PC-9 (cell line): ENCODE measurements around the gene POLR2F. TPM values are rescaled to one million over a fixed set of nuclear protein-coding genes. Genes with fewer than 3 reads are reported as not detected.

Experiments used
- BruUV-seq: library from RNA; stranded (reverse); fragments of 400-500 nt; replicated peaks from 2 replicates; lab custom pipeline; 2021; lab: Mats Ljungman, UMichigan
- CTCF ChIA-PET: fragments of 300-600 bp; sonication (Branson Sonifier 250); formaldehyde crosslinking; loops from one replicate; lab custom pipeline; 2022; ENCODE audit warnings: antibody characterized with exemption; lab: Charles Lee
- POLR2A ChIA-PET: fragments of 300-600 bp; sonication (Branson Sonifier 250); formaldehyde crosslinking; loops from one replicate; lab custom pipeline; 2022; ENCODE audit warnings: antibody characterized with exemption; ENCODE audit not compliant: unreplicated experiment; lab: Charles Lee
- DNase-seq, 2 experiments: peaks; one replicate each; pipeline versions ENCODE4 v3.0.0 to v3.0.0-alpha.2; 2015 to 2022; ENCODE audit warnings: mixed read lengths in 1 of 2
- H2AFZ ChIP-seq: fragments of 200-600 bp; sonication (generic); 2 replicates; pipeline ENCODE4 v1.8.1; 2017; ENCODE audit warnings: antibody characterized with exemption
- H3F3A ChIP-seq: fragments of 200-600 bp; sonication (generic); 2 replicates; pipeline ENCODE4 v1.8.1; 2017; ENCODE audit warnings: antibody characterized with exemption, mild to moderate bottlenecking, low read depth; ENCODE audit not compliant: insufficient read depth
- H3K27ac ChIP-seq: fragments of 200-600 bp; sonication (generic); 2 replicates; pipeline ENCODE4 v1.6.1; 2016; ENCODE audit warnings: mixed run types
- H3K27me3 ChIP-seq: fragments of 200-600 bp; sonication (generic); 2 replicates; pipeline ENCODE4 v1.6.1; 2016; ENCODE audit warnings: low read depth, mixed run types; ENCODE audit not compliant: insufficient read depth
- H3K36me3 ChIP-seq: fragments of 200-600 bp; sonication (generic); 2 replicates; pipeline ENCODE4 v1.6.1; 2016; ENCODE audit warnings: low read depth, mixed run types
- H3K4me1 ChIP-seq: fragments of 200-600 bp; sonication (generic); replicated peaks from 2 replicates; pipeline ENCODE4 v1.6.1; 2016; ENCODE audit warnings: mixed run types; ENCODE audit not compliant: insufficient read depth
- H3K4me2 ChIP-seq: fragments of 200-600 bp; sonication (generic); 2 replicates; pipeline ENCODE4 v1.6.1; 2017; ENCODE audit warnings: mixed run types
- H3K4me3 ChIP-seq: fragments of 200-600 bp; sonication (generic); 2 replicates; pipeline ENCODE4 v1.6.1; 2016; ENCODE audit warnings: mixed run types
- H3K79me2 ChIP-seq: fragments of 200-600 bp; sonication (generic); 2 replicates; pipeline ENCODE4 v1.6.1; 2017; ENCODE audit warnings: low read depth, mixed run types
- H3K9me2 ChIP-seq: fragments of 200-600 bp; sonication (generic); 2 replicates; pipeline ENCODE4 v1.8.1; 2017; ENCODE audit warnings: mild to moderate bottlenecking; ENCODE audit not compliant: insufficient read depth
- H3K9me3 ChIP-seq: fragments of 200-600 bp; sonication (generic); 2 replicates; pipeline ENCODE4 v1.8.1; 2016; ENCODE audit warnings: low read depth; ENCODE audit not compliant: insufficient read depth
- H4K20me1 ChIP-seq: fragments of 200-600 bp; sonication (generic); 2 replicates; pipeline ENCODE4 v1.8.1; 2017; ENCODE audit not compliant: insufficient read depth
- EZH2 ChIP-seq: fragments of 200-600 bp; sonication (generic); IDR thresholded peaks from 2 replicates; pipeline ENCODE4 v1.8.0; 2017; ENCODE audit warnings: antibody characterized with exemption, low read depth
- intact Hi-C: fragments of 100-400 bp; cut with micrococcal nuclease; formaldehyde crosslinking; loops from one replicate; pipeline ENCODE4 v1.10.0; 2022; ENCODE audit not compliant: unreplicated experiment
- total RNA-seq: library from RNA; stranded (reverse); gene quantifications from 2 replicates; pipeline ENCODE4 v1.2.3, GENCODE V29; 2021
- TF ChIP-seq, protein P1 (sequence below): fragments of 200-600 bp; sonication (generic); conservative IDR thresholded peaks from 2 replicates; pipeline ENCODE4 v1.6.1; 2017; ENCODE audit warnings: mixed run types, antibody characterized with exemption, mild to moderate bottlenecking, moderate library complexity

The POLR2F gene
- total RNA-seq, 1 experiment from 2014 or later: 180 TPM

DNA sequence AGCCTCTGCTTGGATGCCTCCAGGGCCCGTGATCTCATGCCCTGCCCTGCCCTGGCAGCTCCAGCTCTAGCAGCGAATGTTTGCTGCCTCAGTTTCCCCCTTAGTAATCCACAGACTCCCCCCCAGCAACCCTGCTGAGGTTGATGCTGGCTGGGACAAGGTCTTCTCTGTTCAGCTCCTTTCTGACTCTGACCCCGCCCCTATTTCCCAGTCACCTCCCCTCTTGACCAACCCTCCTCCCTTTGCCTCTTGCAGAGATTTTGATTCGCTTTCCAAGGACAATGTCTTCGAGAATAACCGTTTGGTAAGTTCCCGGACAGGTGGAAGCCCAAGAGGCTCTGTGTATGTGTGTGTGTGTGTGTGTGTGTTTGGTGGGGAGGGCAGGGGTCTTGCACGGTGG, 41.8 kb upstream of the POLR2F start:
- intact Hi-C loops: no loop called here
- H3K27me3 ChIP-seq: no peaks in the 10 kb centered on the region
- H3K9me3 ChIP-seq: no peaks in the 10 kb centered on the region
- H3K9me2 ChIP-seq: no peaks in the 10 kb centered on the region
- ChIA-PET POLR2A (interaction anchor here (0.6 kb wide), 1 partner anchor 68 kb away, joined by 13 read pairs; the partner anchor contains the start of gene ANKRD54), CTCF (no interaction called here)
- H2AFZ ChIP-seq: no peak overlapping the region
- H3F3A ChIP-seq: peaks cover 21% of the 10 kb centered on the region; the same call in 1 of the 2 replicates
- peaks cover 15% of the 10 kb centered on the region for H3K4me1 ChIP-seq
- no peak for TF ChIP-seq EZH2
- TF ChIP-seq, protein P1, sequence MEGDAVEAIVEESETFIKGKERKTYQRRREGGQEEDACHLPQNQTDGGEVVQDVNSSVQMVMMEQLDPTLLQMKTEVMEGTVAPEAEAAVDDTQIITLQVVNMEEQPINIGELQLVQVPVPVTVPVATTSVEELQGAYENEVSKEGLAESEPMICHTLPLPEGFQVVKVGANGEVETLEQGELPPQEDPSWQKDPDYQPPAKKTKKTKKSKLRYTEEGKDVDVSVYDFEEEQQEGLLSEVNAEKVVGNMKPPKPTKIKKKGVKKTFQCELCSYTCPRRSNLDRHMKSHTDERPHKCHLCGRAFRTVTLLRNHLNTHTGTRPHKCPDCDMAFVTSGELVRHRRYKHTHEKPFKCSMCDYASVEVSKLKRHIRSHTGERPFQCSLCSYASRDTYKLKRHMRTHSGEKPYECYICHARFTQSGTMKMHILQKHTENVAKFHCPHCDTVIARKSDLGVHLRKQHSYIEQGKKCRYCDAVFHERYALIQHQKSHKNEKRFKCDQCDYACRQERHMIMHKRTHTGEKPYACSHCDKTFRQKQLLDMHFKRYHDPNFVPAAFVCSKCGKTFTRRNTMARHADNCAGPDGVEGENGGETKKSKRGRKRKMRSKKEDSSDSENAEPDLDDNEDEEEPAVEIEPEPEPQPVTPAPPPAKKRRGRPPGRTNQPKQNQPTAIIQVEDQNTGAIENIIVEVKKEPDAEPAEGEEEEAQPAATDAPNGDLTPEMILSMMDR: no peak
- H3K27ac ChIP-seq: no peak overlapping the region
- peaks cover 28% of the 10 kb centered on the region for H3K36me3 ChIP-seq
- no peak for DNase-seq
- H3K4me3 ChIP-seq: no peak overlapping the region
- BruUV-seq: no TSS peak
- H3K4me2 ChIP-seq: no peak overlapping the region
- peaks cover 49% of the 10 kb centered on the region for H3K79me2 ChIP-seq
- H4K20me1 ChIP-seq: peaks cover 66% of the 10 kb centered on the region

DNA sequence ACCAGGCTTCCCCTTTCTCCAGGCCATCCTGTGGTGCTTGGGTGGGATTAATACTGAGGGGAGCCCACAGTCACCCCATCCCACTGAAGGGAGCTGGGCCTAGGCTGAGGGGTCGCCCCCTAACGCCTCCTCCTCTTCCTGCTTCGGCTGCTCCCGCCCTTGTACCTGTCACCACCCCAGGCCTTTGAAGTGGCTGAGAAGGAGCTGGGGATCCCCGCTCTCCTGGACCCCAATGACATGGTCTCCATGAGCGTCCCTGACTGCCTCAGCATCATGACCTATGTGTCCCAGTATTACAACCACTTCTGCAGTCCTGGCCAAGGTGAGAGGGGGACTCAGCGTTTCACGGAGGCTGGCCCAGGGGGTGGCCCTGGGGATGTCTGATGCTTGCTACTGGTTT, 41.3 kb upstream of the POLR2F start:
- Histone ChIP-seq H3K4me1 (peaks cover 15% of the 10 kb centered on the region), H2AFZ (no peak overlapping the region), H3K9me2 (no peaks in the 10 kb centered on the region), H3K27ac (no peak overlapping the region), H3K9me3 (no peaks in the 10 kb centered on the region), H3K79me2 (peaks cover 44% of the 10 kb centered on the region), H4K20me1 (peaks cover 61% of the 10 kb centered on the region), H3K27me3 (no peaks in the 10 kb centered on the region), H3K36me3 (peaks cover 32% of the 10 kb centered on the region), H3F3A (peaks cover 16% of the 10 kb centered on the region; the same call in 1 of the 2 replicates), H3K4me3 (no peak overlapping the region), H3K4me2 (no peak overlapping the region)
- TF ChIP-seq EZH2: no peak
- no peak for DNase-seq
- POLR2A ChIA-PET: interaction anchor here (0.6 kb wide), 1 partner anchor 10 kb away, joined by 3 read pairs; no protein-coding TSS in a partner anchor
- no TSS peak for BruUV-seq
- intact Hi-C loops: no loop called here
- CTCF ChIA-PET: no interaction called here

DNA sequence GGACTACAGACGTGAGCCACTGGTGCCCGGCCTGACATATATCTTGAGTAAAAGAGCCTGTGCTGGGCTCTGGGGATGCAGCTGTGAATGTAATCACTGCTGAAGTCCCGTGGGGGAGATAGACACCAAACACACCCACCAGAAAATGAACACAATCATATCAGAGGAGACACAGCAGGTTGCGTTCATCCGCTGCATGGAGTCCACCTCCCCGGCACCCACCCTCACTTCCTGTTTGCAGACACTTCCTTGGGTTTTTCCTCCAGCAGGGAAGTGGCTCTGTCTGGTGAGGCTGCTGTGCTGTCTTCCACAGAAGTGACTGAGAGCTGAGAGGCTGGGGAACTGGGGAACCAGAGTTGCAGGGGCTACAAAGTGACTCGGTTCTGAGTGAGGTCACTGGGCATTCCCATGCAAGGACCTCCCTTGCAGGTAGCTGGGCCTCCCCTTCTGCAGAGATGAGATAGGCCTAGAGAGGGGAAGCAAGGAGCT, 40.2 kb upstream of the POLR2F start:
- no peaks in the 10 kb centered on the region for H3K27me3 ChIP-seq
- intact Hi-C loops: no loop called here
- ChIA-PET POLR2A (no interaction called here), CTCF (interaction anchor here (0.5 kb wide), 1 partner anchor 79 kb away, joined by 11 read pairs; no protein-coding TSS in a partner anchor)
- H3K9me2 ChIP-seq: no peaks in the 10 kb centered on the region
- H3K4me2 ChIP-seq: no peak overlapping the region
- H3F3A ChIP-seq: peaks cover 12% of the 10 kb centered on the region; the same call in 1 of the 2 replicates
- H3K79me2 ChIP-seq: peaks cover 33% of the 10 kb centered on the region
- H2AFZ ChIP-seq: no peak overlapping the region
- no peaks in the 10 kb centered on the region for H3K9me3 ChIP-seq
- no peak overlapping the region for H3K27ac ChIP-seq
- no peak for TF ChIP-seq EZH2
- TF ChIP-seq, protein P1: no peak
- peaks cover 41% of the 10 kb centered on the region for H3K36me3 ChIP-seq
- no TSS peak for BruUV-seq
- peaks cover 50% of the 10 kb centered on the region for H4K20me1 ChIP-seq
- H3K4me3 ChIP-seq: no peak overlapping the region
- H3K4me1 ChIP-seq: peaks cover 4% of the 10 kb centered on the region
- no peak for DNase-seq
